Body of pancreas (tissue), 4 donors: ENCODE measurements around the gene MFSD8. TPM values are rescaled to one million over a fixed set of nuclear protein-coding genes. Genes with fewer than 3 reads are reported as not detected.
"Not testable (repeated sequence)": the region's sequence is repeated elsewhere in the genome, so short reads cannot be mapped to it uniquely, and the experiment has no call there.

Experiments used
- ATAC-seq: fragments of 150-250 bp; one replicate; pipeline ENCODE4 v1.9.1; 2016
- DNase-seq, 4 donors: peaks; one replicate each; pipeline ENCODE4 v3.0.0-alpha.2; 2019
- H3K27ac ChIP-seq, 4 donors: fragments of 200-600 bp; sonication (generic); 1 replicate in 3 of 4; 2 replicates in 1 of 4; pipeline versions ENCODE4 v1.5.1 to v1.6.1; 2016 to 2019; ENCODE audit warnings: mild to moderate bottlenecking in 1 of 4, mixed read lengths in 1 of 4, moderate library complexity in 1 of 4
- H3K27me3 ChIP-seq, 2 donors: fragments of 200-600 bp; sonication (generic); one replicate each; pipeline ENCODE4 v1.6.0; 2016; ENCODE audit warnings: mild to moderate bottlenecking in 1 of 2
- H3K36me3 ChIP-seq, 2 donors: fragments of 200-600 bp; sonication (generic); replicated peaks in 1 of 2; 2 replicates each; pipeline ENCODE4 v1.5.1; 2016; ENCODE audit warnings: low read depth in 2 of 2; ENCODE audit not compliant: insufficient read depth in 1 of 2
- H3K4me1 ChIP-seq: fragments of 200-600 bp; sonication (generic); one replicate; pipeline ENCODE4 v1.6.0; 2016
- H3K4me3 ChIP-seq, 2 donors: fragments of 200-600 bp; sonication (generic); 1 replicate in 1 of 2; 2 replicates in 1 of 2; pipeline ENCODE4 v1.5.1; 2016 to 2019
- H3K9me3 ChIP-seq, 3 donors: fragments of 200-600 bp; sonication (generic); 1 replicate in 2 of 3; 2 replicates in 1 of 3; pipeline ENCODE4 v1.5.1; 2016
- CTCF ChIP-seq, 7 experiments: fragments of 450-650 bp in 4 of 7; fragments of 200-600 bp in 3 of 7; sonication (generic) in 3 of 7; IDR thresholded peaks; one replicate each; pipeline ENCODE4 v1.5.1; 2016 to 2019; ENCODE audit warnings: antibody characterized with exemption in 7 of 7
- POLR2A ChIP-seq, 3 donors: fragments of 450-650 bp; IDR thresholded peaks; one replicate each; pipeline ENCODE4 v1.6.1; 2016; ENCODE audit warnings: antibody characterized with exemption in 3 of 3, mild to moderate bottlenecking in 2 of 3
- WGBS, 2 donors: methylation state at CpG; one replicate each; pipeline ENCODE4 v1.1.5; 2017; 5-methylcytosine and 5-hydroxymethylcytosine counted together
- intact Hi-C: fragments of 100-400 bp; cut with DNase I; formaldehyde crosslinking; loops from one replicate; pipeline ENCODE4 v1.15.1; 2023
- total RNA-seq, 2 donors: library from RNA; depleted of rRNA; stranded (reverse); fragments of >200 nt; gene quantifications; one replicate each; pipeline ENCODE4 v1.1.0, GENCODE V29; 2016

MFSD8 gene
- total RNA-seq, 2 donors from 2014 or later, result 12.5 to 27.0 TPM

DNA sequence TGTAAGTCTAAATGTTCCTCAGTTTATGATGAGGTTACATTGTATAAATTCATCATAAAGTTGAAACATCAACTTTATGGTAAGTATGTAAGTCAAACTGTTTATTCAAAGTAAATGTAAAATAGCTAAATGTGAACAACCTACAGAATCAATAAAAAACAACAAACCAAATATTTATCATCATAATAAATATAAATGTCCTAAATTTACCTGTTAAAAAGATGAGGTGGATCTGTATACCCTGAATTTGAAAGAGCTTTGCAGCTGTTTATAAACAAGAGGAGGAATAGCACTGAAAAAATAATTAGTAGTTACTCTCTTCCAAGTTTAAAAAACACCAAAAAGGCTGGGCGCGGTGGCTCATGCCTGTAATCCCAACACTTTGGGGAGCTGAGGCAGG lies 14.0 kb upstream of the MFSD8 start:
- H3K4me3 ChIP-seq, result no peak overlapping the region
- no peak for DNase-seq
- no peaks in the 10 kb centered on the region for H3K9me3 ChIP-seq
- ATAC-seq, result no peak
- intact Hi-C loops, result no loop called here
- no peaks in the 10 kb centered on the region for H3K27me3 ChIP-seq
- H3K4me1 ChIP-seq, result no peaks in the 10 kb centered on the region
- TF ChIP-seq POLR2A (IDR thresholded peaks at IDR 0.05), result no peak
- TF ChIP-seq CTCF (IDR thresholded peaks at IDR 0.05), result no peak
- H3K36me3 ChIP-seq, result no peaks in the 10 kb centered on the region
- 97 to 100% methylated on average over 2 of the region's 2 CpGs for WGBS, 2 donors
- no peak overlapping the region for H3K27ac ChIP-seq

GRCh38 chr4:127975121-127975770 lies 10.3 kb upstream of the MFSD8 start:
- ATAC-seq, result no peak
- Histone ChIP-seq H3K4me1 (peaks cover 5% of the 10 kb centered on the region), H3K36me3 (no peaks in the 10 kb centered on the region), H3K4me3 (no peak overlapping the region), H3K9me3 (no peaks in the 10 kb centered on the region), H3K27ac (no peak overlapping the region), H3K27me3 (no peaks in the 10 kb centered on the region)
- intact Hi-C loops, result no loop called here
- no peak for DNase-seq
- 77 to 80% methylated on average over 2 of the region's 2 CpGs for WGBS, 2 donors
- no peak for TF ChIP-seq POLR2A (IDR thresholded peaks at IDR 0.05)
- no peak for TF ChIP-seq CTCF (IDR thresholded peaks at IDR 0.05)

GRCh38 chr4:127970925-127971324 lies 6.0 kb upstream of the MFSD8 start:
- 68 to 69% methylated on average over 4 of the region's 4 CpGs for WGBS, 2 donors
- H3K36me3 ChIP-seq, H3K9me3 ChIP-seq, H3K4me3 ChIP-seq, DNase-seq, intact Hi-C loops, ATAC-seq, H3K27ac ChIP-seq, H3K27me3 ChIP-seq: not testable (repeated sequence)
- H3K4me1 ChIP-seq, result peaks cover 26% of the 10 kb centered on the region

DNA sequence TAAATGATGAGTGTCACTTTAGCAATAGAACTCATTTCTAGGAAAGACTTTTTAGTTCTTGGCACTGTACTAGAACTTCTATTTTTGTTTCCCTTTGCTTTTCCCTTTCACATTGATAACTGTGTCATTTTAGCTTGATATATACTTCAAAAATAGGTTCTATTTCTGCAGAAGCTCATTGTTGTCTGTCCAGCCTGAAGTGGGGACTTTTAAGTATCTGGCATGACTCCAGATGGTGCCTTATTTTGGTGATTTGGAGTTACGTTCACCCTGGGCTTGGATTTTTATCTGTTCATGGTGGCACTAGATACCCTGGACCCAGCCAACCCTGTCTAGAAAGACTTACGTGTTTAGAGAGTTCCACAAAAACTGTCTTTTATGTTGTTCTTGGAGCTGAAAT lies 3.6 kb upstream of the MFSD8 start:
- Histone ChIP-seq H3K4me3 (no peak overlapping the region), H3K9me3 (no peaks in the 10 kb centered on the region), H3K27ac (no peak overlapping the region), H3K27me3 (no peaks in the 10 kb centered on the region), H3K4me1 (peaks cover 31% of the 10 kb centered on the region), H3K36me3 (no peaks in the 10 kb centered on the region)
- ATAC-seq (no peak), DNase-seq (no peak)
- TF ChIP-seq CTCF (IDR thresholded peaks at IDR 0.05), result no peak
- TF ChIP-seq POLR2A (IDR thresholded peaks at IDR 0.05), result no peak
- intact Hi-C loops, result no loop called here
- 35 to 39% methylated on average over 2 of the region's 2 CpGs for WGBS, 2 donors

- H3K4me3 ChIP-seq, result no peak overlapping the region
- no peak for ATAC-seq
- no peaks in the 10 kb centered on the region for H3K36me3 ChIP-seq
- no peak for TF ChIP-seq CTCF (IDR thresholded peaks at IDR 0.05)
- no peak for TF ChIP-seq POLR2A (IDR thresholded peaks at IDR 0.05)
- H3K27ac ChIP-seq, result peak overlapping the region in 3 of 4 donors; percentile 95 to 99 (median 98)
- intact Hi-C loops, result no loop called here
- H3K9me3 ChIP-seq, result no peaks in the 10 kb centered on the region
- WGBS, 2 donors, result 78 to 97% methylated on average over 1 of the region's 1 CpG
- H3K4me1 ChIP-seq, result peaks cover 42% of the 10 kb centered on the region
- DNase-seq, result no peak
- H3K27me3 ChIP-seq, result no peaks in the 10 kb centered on the region
Measured at GRCh38 chr4:127967141-127967775, 2.3 kb upstream of the MFSD8 start.
